Measurements from ENCODE around the gene MTHFD1L.

MTHFD1L gene

DNA sequence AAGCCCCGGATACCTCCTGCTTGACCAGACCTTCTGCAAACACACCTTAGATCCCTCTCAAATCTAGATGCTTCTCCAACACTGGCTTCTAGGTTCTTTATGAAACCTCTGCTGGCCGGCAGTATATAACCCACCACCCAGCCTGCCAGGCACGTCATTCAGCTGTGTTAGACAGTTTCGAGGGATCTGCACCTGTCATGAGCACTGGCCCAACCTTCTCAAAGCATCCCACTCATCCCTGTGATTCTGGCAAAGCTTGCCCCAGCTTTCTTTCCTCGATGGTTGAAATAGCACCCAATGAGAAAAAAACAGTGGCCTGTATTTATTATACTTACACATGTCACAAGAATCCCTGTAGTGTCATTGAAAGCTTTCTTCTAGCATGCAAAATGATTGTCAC is 157.8 kb downstream of the MTHFD1L start:
- Histone ChIP-seq H3K4me1 (ENCODE audit: insufficient read depth, poor library complexity, severe bottlenecking) (no peaks in the 10 kb centered on the region), H3K4me3 (ENCODE audit: severe bottlenecking) (no peak overlapping the region), H3K27me3 (ENCODE audit: insufficient read depth, poor library complexity, severe bottlenecking) (no peaks in the 10 kb centered on the region), H3K27ac (ENCODE audit: poor library complexity, severe bottlenecking) (no peak overlapping the region), H3K36me3 (ENCODE audit: low read depth) (peaks cover 15% of the 10 kb centered on the region), H3K9me3 (ENCODE audit: severe bottlenecking) (no peaks in the 10 kb centered on the region)
- no peak for ATAC-seq (ENCODE audit: low read depth)
- TF ChIP-seq CTCF (IDR thresholded peaks at IDR 0.05; ENCODE audit: poor library complexity, severe bottlenecking): no peak
- DNase-seq (ENCODE audit: low spot score): no peak

GRCh38 chr6:151024597-151024996 is 159.1 kb downstream of the MTHFD1L start:
- no peaks in the 10 kb centered on the region for H3K27me3 ChIP-seq (ENCODE audit: insufficient read depth, poor library complexity, severe bottlenecking)
- no peak overlapping the region for H3K4me3 ChIP-seq (ENCODE audit: severe bottlenecking)
- ATAC-seq (ENCODE audit: low read depth) (no peak), DNase-seq (ENCODE audit: low spot score) (no peak)
- H3K27ac ChIP-seq (ENCODE audit: poor library complexity, severe bottlenecking): no peak overlapping the region
- no peak for TF ChIP-seq CTCF (IDR thresholded peaks at IDR 0.05; ENCODE audit: poor library complexity, severe bottlenecking)
- peaks cover 17% of the 10 kb centered on the region for H3K36me3 ChIP-seq (ENCODE audit: low read depth)
- H3K9me3 ChIP-seq (ENCODE audit: severe bottlenecking): no peaks in the 10 kb centered on the region
- no peaks in the 10 kb centered on the region for H3K4me1 ChIP-seq (ENCODE audit: insufficient read depth, poor library complexity, severe bottlenecking)

DNA sequence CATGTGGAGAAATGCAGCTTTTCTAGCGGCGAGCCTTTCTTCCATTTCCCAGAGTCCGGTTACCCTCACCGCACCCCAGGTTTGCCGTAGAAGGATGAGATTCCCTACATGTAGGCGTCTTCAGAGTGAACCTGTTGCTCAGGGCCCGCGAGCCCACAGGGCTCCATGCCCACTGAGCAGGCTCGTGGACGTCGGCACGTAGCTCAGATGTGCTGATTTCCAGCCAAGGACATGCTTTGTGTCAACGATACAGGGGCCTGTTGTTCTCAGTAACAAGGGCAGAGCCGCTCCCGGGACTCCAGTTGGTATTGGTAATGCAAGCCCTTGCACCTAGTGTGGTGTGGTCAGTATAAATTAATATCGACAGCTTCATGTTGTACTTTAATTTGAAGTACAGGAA is 159.6 kb downstream of the MTHFD1L start:
- Histone ChIP-seq H3K4me1 (ENCODE audit: insufficient read depth, poor library complexity, severe bottlenecking) (no peaks in the 10 kb centered on the region), H3K9me3 (ENCODE audit: severe bottlenecking) (no peaks in the 10 kb centered on the region), H3K36me3 (ENCODE audit: low read depth) (peaks cover 17% of the 10 kb centered on the region), H3K4me3 (ENCODE audit: severe bottlenecking) (no peak overlapping the region), H3K27me3 (ENCODE audit: insufficient read depth, poor library complexity, severe bottlenecking) (no peaks in the 10 kb centered on the region), H3K27ac (ENCODE audit: poor library complexity, severe bottlenecking) (no peak overlapping the region)
- ATAC-seq (ENCODE audit: low read depth) (no peak), DNase-seq (ENCODE audit: low spot score) (no peak)
- TF ChIP-seq CTCF (IDR thresholded peaks at IDR 0.05; ENCODE audit: poor library complexity, severe bottlenecking): no peak

- H3K4me1 ChIP-seq (ENCODE audit: insufficient read depth, poor library complexity, severe bottlenecking): no peaks in the 10 kb centered on the region
- DNase-seq (ENCODE audit: low spot score): no peak
- no peaks in the 10 kb centered on the region for H3K9me3 ChIP-seq (ENCODE audit: severe bottlenecking)
- no peak overlapping the region for H3K27ac ChIP-seq (ENCODE audit: poor library complexity, severe bottlenecking)
- H3K36me3 ChIP-seq (ENCODE audit: low read depth): peaks cover 14% of the 10 kb centered on the region
- no peak for ATAC-seq (ENCODE audit: low read depth)
- no peak for TF ChIP-seq CTCF (IDR thresholded peaks at IDR 0.05; ENCODE audit: poor library complexity, severe bottlenecking)
- no peak overlapping the region for H3K4me3 ChIP-seq (ENCODE audit: severe bottlenecking)
- no peaks in the 10 kb centered on the region for H3K27me3 ChIP-seq (ENCODE audit: insufficient read depth, poor library complexity, severe bottlenecking)
Observed at GRCh38 chr6:151026041-151026663, 160.7 kb downstream of the MTHFD1L start.

- Histone ChIP-seq H3K4me1 (ENCODE audit: insufficient read depth, poor library complexity, severe bottlenecking) (no peaks in the 10 kb centered on the region), H3K27ac (ENCODE audit: poor library complexity, severe bottlenecking) (no peak overlapping the region), H3K36me3 (ENCODE audit: low read depth) (peaks cover 14% of the 10 kb centered on the region), H3K9me3 (ENCODE audit: severe bottlenecking) (no peaks in the 10 kb centered on the region), H3K27me3 (ENCODE audit: insufficient read depth, poor library complexity, severe bottlenecking) (no peaks in the 10 kb centered on the region), H3K4me3 (ENCODE audit: severe bottlenecking) (no peak overlapping the region)
- no peak for DNase-seq (ENCODE audit: low spot score)
- ATAC-seq (ENCODE audit: low read depth): no peak
- TF ChIP-seq CTCF (IDR thresholded peaks at IDR 0.05; ENCODE audit: poor library complexity, severe bottlenecking): no peak
Observed at GRCh38 chr6:151027295-151027747, 161.8 kb downstream of the MTHFD1L start.
